ENCODE results near the gene ABCA2.

Gene ABCA2

GRCh38 chr9:136958898-136959850, 68.9 kb downstream of the ABCA2 start:
- no peak for DNase-seq (ENCODE audit: low spot score)
- no peak for TF ChIP-seq CTCF (IDR thresholded peaks at IDR 0.05; ENCODE audit: extremely low read depth, missing control alignments)

GRCh38 chr9:136958473-136958872, 69.6 kb downstream of the ABCA2 start:
- no peak for DNase-seq (ENCODE audit: low spot score)
- no peak for TF ChIP-seq CTCF (IDR thresholded peaks at IDR 0.05; ENCODE audit: extremely low read depth, missing control alignments)

GRCh38 chr9:136957901-136958300, 70.1 kb downstream of the ABCA2 start:
- TF ChIP-seq CTCF (IDR thresholded peaks at IDR 0.05; ENCODE audit: extremely low read depth, missing control alignments): no peak
- no peak for DNase-seq (ENCODE audit: low spot score)

GRCh38 chr9:136957461-136957860, 70.6 kb downstream of the ABCA2 start:
- TF ChIP-seq CTCF (IDR thresholded peaks at IDR 0.05; ENCODE audit: extremely low read depth, missing control alignments): no peak
- DNase-seq (ENCODE audit: low spot score): no peak
